Neural cell (in vitro differentiated cells): ENCODE data around the gene LRBA. TPM values are rescaled to one million over a fixed set of nuclear protein-coding genes. Genes with fewer than 3 reads are reported as not detected.

ENCODE experiments used
- H2AFZ ChIP-seq: fragments of 200-600, 300-800 bp; sonication (generic), shearing (Covaris generic); 2 replicates; pipeline ENCODE4 v1.6.0; 2014; ENCODE audit warnings: low read depth, mild to moderate bottlenecking, antibody characterized with exemption, low read length, moderate library complexity
- H3F3A ChIP-seq: fragments of 200-600 bp; shearing (Covaris generic); 2 replicates; pipeline ENCODE4 v1.6.1; 2016; ENCODE audit warnings: mild to moderate bottlenecking, moderate library complexity, mixed read lengths, antibody characterized with exemption, low read length; ENCODE audit not compliant: insufficient read depth, poor library complexity, severe bottlenecking
- H3K27ac ChIP-seq: fragments of 200-600, 300-800 bp; sonication (generic), shearing (Covaris generic); 2 replicates; pipeline ENCODE4 v1.5.1; 2014; ENCODE audit warnings: mild to moderate bottlenecking, low read length, moderate library complexity
- H3K27me3 ChIP-seq: fragments of 300-800, 200-600 bp; sonication (generic), shearing (Covaris generic); 2 replicates; pipeline ENCODE4 v1.6.0; 2014; ENCODE audit warnings: mild to moderate bottlenecking, low read depth, low read length, moderate library complexity; ENCODE audit not compliant: insufficient read depth
- H3K36me3 ChIP-seq: fragments of 300-800, 200-600 bp; sonication (generic), shearing (Covaris generic); 2 replicates; pipeline ENCODE4 v1.5.1; 2014; ENCODE audit warnings: mild to moderate bottlenecking, antibody characterized with exemption, low read length, moderate library complexity; ENCODE audit not compliant: insufficient read depth
- H3K4me2 ChIP-seq: fragments of 300-800, 200-600 bp; sonication (generic), shearing (Covaris generic); 2 replicates; pipeline ENCODE4 v1.6.0; 2014; ENCODE audit warnings: mild to moderate bottlenecking, low read length
- H3K4me3 ChIP-seq: fragments of 300-800, 200-600 bp; sonication (generic), shearing (Covaris generic); 2 replicates; pipeline ENCODE4 v1.5.1; 2014; ENCODE audit warnings: mild to moderate bottlenecking, low read length, moderate library complexity
- H3K79me2 ChIP-seq: fragments of 200-600 bp; shearing (Covaris generic); replicated peaks from 2 replicates; pipeline ENCODE4 v1.6.0; 2014; ENCODE audit warnings: mild to moderate bottlenecking, low read length, moderate library complexity; ENCODE audit not compliant: insufficient read depth
- H3K9ac ChIP-seq: fragments of 300-800, 200-600 bp; sonication (generic), shearing (Covaris generic); 2 replicates; pipeline ENCODE4 v1.6.1; 2016; ENCODE audit warnings: mild to moderate bottlenecking, low read length, mixed read lengths
- H3K9me2 ChIP-seq: fragments of 200-600 bp; shearing (Covaris generic); 2 replicates; pipeline ENCODE4 v1.6.1; 2016; ENCODE audit warnings: mild to moderate bottlenecking, low read length, mixed read lengths; ENCODE audit not compliant: insufficient read depth
- H3K9me3 ChIP-seq: fragments of 200-600, 300-800 bp; sonication (generic), shearing (Covaris generic); 2 replicates; pipeline ENCODE4 v1.6.1; 2016; ENCODE audit warnings: mild to moderate bottlenecking, mixed run types, low read length, moderate library complexity, mixed read lengths
- H4K20me1 ChIP-seq: fragments of 200-600 bp; shearing (Covaris generic); 2 replicates; pipeline ENCODE4 v1.6.1; 2016; ENCODE audit warnings: mild to moderate bottlenecking, mixed run types; ENCODE audit not compliant: insufficient read depth
- CTCF ChIP-seq: fragments of 450-650 bp; IDR thresholded peaks from 2 replicates; pipeline ENCODE4 v1.5.1; 2014; ENCODE audit warnings: antibody characterized with exemption, mild to moderate bottlenecking, moderate library complexity; ENCODE audit not compliant: poor library complexity, severe bottlenecking
- EP300 ChIP-seq: fragments of 450-650 bp; conservative IDR thresholded peaks from 2 replicates; pipeline ENCODE4 v1.6.1; 2014; ENCODE audit warnings: antibody characterized with exemption, mild to moderate bottlenecking, moderate library complexity; ENCODE audit not compliant: poor library complexity, severe bottlenecking
- EZH2 ChIP-seq: fragments of 200-600, 300-800 bp; shearing (Covaris generic), sonication (generic); IDR thresholded peaks from 2 replicates; pipeline ENCODE4 v1.6.1; 2014; ENCODE audit warnings: antibody characterized with exemption, low read length, borderline replicate concordance, mild to moderate bottlenecking; ENCODE audit not compliant: insufficient read depth, poor library complexity, severe bottlenecking
- MXI1 ChIP-seq: fragments of 450-650 bp; conservative IDR thresholded peaks from 2 replicates; pipeline ENCODE4 v1.6.1; 2014; ENCODE audit warnings: antibody characterized with exemption, mild to moderate bottlenecking; ENCODE audit not compliant: poor library complexity, severe bottlenecking
- POLR2AphosphoS5 ChIP-seq: IDR thresholded peaks from 2 replicates; pipeline ENCODE4 v1.6.1; 2012
- RAD21 ChIP-seq: fragments of 450-650 bp; conservative IDR thresholded peaks from 2 replicates; pipeline ENCODE4 v1.6.1; 2014; ENCODE audit warnings: antibody characterized with exemption, mild to moderate bottlenecking, moderate library complexity
- REST ChIP-seq: IDR thresholded peaks from 2 replicates; pipeline ENCODE4 v1.6.1; 2012; ENCODE audit warnings: borderline replicate concordance
- SMC3 ChIP-seq: fragments of 450-650 bp; conservative IDR thresholded peaks from 2 replicates; pipeline ENCODE4 v1.6.1; 2014; ENCODE audit warnings: antibody characterized with exemption, mild to moderate bottlenecking, moderate library complexity; ENCODE audit not compliant: poor library complexity
- TAF1 ChIP-seq: IDR thresholded peaks from 2 replicates; pipeline ENCODE4 v1.6.1; 2012; ENCODE audit warnings: low read depth
- polyA plus RNA-seq: library from polyadenylated mRNA; depleted of rRNA; stranded (reverse); fragments of >200 nt; gene quantifications from 2 replicates; pipeline ENCODE4 v1.2.3, GENCODE V29; 2014

The LRBA gene
- polyA plus RNA-seq, 1 donor from 2014 or later = 7.1 TPM

- Histone ChIP-seq H3K4me3 (no peak overlapping the region), H3K36me3 (no peaks in the 10 kb centered on the region), H4K20me1 (no peaks in the 10 kb centered on the region), H3K9ac (no peak overlapping the region), H3K9me3 (no peaks in the 10 kb centered on the region), H3K27ac (no peak overlapping the region), H3K79me2 (no peaks in the 10 kb centered on the region), H3K4me2 (no peak overlapping the region), H3F3A (no peaks in the 10 kb centered on the region), H3K9me2 (no peaks in the 10 kb centered on the region), H2AFZ (no peak overlapping the region), H3K27me3 (no peaks in the 10 kb centered on the region)
- TF ChIP-seq REST (no peak), RAD21 (no peak), MXI1 (no peak), EZH2 (no peak), TAF1 (no peak), POLR2AphosphoS5 (no peak), SMC3 (no peak), EP300 (no peak), CTCF (no peak)
Observed at GRCh38 chr4:150952167-150952845, 62.8 kb downstream of the LRBA start.

- Histone ChIP-seq H3K4me2 (no peak overlapping the region), H3K36me3 (no peaks in the 10 kb centered on the region), H3K79me2 (no peaks in the 10 kb centered on the region), H3K4me3 (no peak overlapping the region), H3K9me3 (no peaks in the 10 kb centered on the region), H3K27me3 (no peaks in the 10 kb centered on the region), H2AFZ (no peak overlapping the region), H4K20me1 (no peaks in the 10 kb centered on the region), H3F3A (no peaks in the 10 kb centered on the region), H3K9ac (no peak overlapping the region), H3K9me2 (no peaks in the 10 kb centered on the region), H3K27ac (no peak overlapping the region)
- no peak for TF ChIP-seq EP300
- TF ChIP-seq MXI1 = no peak
- no peak for TF ChIP-seq EZH2
- TF ChIP-seq SMC3 = no peak
- TF ChIP-seq TAF1 = no peak
- no peak for TF ChIP-seq REST
- no peak for TF ChIP-seq RAD21
Observed at GRCh38 chr4:150950657-150951288, 64.3 kb downstream of the LRBA start.
